ENCODE measurements around the gene FAM78A.
"Not testable (repeated sequence)": the region's sequence is repeated elsewhere in the genome, so short reads cannot be mapped to it uniquely, and the experiment has no call there.

FAM78A gene

DNA sequence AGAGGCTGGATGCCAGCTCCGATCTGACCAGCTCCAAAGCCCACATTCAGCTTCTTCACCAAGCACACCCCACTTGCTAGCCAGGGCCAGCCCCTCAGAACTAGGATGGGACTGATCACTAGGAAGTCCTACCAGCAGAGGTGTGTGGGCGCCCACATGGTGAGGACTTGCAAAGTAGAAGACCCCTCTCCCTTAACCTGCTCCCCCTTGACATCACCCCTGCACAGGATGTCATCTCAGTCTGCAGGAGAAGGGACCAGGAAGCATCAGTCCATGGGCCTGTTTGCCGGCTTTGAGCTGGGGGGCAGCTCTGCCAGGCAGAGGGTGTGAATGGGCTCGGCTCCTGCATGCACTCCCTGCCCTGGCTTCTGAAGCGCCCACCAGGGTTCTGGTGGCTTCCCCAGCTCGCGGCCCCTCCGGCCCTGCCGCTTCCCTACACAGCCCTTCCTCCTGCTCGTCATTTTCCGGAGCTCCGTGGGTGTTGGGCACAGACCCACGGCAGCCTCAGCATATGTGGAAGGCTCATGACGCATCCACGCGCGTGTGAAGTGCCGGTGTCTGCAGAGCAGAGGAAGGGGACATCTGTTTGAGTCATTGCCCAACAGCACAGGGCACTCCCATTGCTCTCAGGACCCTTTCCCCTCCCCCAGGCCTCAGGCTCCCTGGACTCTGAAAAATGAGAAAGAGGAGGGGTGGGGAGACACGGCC is 3.7 kb upstream of the FAM78A start:
- DNase-seq, result no peak

DNA sequence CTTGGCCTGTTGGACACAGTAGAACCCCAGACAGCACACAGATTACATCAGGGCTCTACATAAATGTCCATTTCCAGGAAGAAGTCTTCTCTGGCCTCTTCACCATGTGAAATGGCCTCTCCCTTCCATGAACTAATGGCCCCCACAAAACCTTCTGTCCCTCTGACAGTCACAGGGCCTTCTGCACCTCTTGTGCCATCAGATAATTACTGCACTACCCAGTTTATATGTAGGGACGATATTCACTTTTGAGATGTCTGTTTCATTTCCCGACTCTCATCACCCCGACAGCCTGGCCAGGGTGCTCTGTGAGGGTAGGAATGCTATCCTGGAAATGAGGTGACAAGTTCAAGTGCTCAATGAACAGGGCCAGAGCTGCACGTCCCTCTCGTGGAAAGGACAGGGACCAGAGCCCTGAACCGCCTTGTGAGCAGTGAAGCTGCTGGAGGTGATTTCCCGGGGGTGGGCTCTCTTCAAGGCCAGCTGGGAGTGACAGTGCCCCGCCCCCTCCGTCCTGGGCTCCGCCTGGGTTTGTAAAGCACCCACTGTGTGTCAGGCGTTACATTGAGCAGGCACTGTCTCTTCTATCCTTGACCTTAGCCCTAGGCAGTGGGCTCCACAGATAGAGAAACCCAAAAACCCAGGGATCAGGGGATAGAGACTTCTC is 3.0 kb upstream of the FAM78A start:
- DNase-seq, result no peak

DNA sequence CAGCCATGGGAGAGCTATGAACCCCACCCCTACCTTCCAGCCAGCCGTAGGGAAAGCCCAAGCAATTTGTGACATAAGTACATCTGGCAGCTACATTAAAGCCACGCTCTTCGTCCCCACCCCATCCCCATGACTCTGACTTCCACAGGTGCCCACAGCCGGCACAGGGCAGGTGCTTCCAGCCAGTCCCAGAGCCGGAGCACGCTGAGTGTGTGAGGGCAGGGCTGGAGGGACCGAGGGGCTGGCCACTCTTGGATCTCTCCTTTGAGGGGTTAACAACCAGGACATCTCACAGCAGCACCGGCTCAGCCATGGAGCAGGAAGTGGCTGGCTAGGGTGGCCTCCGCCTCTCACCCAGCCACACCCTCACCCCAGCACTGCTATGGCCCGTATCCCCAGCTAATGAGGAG is 2.4 kb upstream of the FAM78A start:
- DNase-seq, result no peak

DNA sequence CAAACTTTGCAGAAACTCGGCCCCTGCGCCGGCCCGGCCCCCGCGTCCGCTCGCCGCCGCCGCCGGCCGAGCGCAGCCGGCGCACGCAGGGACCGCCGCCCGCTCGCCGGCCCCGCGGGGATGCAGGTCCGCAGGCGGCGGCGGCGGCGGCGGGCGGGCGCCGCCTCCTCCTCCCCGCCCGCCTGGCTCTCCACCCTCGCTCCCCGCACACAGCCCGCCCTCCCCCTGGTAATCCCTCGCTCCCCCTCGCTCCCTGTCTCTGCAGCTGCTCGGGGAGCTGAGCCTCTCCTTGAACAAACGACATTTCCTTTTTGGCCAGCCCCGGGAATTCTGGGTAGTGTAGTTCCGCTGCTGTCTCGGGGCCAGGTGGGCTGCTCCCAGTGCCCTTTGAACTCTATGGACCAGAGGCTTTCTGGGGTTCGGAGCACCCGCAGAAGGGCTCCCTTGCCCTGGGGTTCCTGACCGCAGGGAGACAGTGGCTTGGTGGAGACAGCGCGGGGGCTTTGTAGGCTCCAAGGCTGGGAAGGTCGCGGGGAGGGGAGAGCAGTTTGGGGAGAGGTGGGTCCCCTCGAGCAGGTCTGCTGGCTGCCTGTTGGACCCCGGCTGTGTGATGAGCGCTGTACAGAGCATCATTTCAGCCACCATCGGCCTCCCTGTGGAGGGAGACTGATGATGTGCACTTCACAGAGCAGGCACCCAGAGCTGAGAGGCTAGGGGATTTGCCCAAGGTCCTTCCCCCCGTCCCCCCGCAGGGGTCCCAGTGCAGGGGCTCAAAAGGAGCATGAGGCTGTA is 1.8 kb upstream of the FAM78A start:
- peak; percentile 90 for DNase-seq

DNA sequence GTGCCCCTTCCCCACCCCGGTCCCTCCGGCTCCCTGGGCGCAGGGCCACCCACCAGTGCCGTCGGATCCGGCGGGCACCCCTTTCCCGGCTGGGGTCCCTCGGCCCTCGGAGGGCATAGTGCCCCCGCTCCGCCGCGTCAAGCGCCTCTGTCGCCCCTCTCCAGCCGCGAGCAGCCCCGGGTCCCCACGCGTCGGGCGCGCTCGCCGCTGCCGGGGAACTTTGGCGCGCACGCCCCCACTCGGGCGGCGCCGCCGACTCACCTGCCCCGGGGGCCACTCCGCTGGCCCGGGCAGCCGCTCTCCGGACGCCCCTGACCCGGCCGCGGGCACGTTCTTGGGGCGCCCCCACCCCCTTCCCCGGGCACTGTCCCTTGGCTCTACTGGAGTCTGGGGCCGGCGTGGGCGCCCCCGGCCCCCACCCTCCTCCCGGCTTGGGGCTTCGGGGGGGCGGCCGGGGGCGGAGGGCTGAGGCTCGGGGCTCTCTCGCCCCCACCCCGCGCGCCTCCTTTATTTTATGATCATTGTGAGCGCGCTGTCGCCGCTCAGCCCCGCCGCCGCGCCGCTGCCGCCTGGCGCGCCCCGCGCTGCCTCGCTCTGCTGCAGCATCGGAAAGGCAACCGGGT is 1.1 kb upstream of the FAM78A start:
- DNase-seq, result peak; percentile 57

DNA sequence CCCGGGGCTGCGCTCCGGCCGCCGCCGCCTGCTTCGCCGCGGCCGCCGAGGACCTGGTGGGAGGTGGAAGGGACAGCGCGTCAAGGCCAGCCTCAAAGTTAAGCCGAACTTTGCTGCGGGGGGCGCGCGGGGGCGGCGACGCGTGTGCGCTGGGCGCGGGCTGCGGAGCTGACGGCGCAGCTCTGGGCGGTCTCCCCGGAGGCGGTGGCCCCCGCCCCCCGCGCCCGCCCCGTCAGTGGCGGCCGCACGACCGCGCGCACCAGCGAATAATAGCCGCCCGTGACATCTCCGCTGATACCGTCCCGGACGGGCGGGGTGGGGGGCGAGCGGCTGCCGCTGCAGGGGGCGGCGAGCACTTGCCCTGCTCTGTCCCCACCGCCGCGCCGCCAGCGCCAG is 579 bp upstream of the FAM78A start:
- peak; percentile 57 for DNase-seq

DNA sequence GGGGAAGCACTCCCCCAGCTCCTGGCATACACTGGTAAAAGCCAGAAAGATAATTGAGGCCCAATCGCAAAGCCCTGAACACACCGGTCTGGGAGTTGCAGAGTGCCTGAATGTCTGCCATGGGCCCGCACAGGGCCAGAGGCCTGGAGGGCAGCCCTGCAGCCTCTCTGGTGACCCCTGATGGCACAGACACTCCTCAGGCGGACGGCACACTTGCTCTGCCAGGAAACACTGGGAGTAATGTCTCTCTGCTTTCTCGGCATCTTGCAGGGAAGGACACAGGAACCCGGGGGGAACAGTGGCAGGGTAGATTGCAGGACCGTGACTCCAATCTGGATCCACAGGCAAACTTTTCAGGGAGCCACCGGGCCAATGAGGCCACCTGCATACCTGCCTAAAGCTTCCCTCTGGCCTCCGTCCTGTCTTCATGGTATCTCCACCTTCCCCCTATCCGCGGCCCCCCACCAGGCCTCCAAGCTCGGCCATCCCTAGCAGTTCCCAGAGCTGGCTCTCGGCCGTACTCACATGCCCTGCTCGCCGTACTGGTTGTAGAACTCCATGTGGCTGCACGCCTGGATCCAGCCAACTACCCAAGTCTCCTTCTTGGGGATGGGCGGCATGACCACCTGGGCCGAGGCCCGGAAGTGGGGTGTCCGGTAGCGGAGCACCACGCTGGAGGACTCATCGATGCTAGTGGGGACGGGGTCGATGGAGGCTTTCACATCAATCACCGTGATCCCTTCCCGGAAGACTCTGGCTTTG is 797 bp downstream of the FAM78A start:
- DNase-seq, result peak; percentile 85

DNA sequence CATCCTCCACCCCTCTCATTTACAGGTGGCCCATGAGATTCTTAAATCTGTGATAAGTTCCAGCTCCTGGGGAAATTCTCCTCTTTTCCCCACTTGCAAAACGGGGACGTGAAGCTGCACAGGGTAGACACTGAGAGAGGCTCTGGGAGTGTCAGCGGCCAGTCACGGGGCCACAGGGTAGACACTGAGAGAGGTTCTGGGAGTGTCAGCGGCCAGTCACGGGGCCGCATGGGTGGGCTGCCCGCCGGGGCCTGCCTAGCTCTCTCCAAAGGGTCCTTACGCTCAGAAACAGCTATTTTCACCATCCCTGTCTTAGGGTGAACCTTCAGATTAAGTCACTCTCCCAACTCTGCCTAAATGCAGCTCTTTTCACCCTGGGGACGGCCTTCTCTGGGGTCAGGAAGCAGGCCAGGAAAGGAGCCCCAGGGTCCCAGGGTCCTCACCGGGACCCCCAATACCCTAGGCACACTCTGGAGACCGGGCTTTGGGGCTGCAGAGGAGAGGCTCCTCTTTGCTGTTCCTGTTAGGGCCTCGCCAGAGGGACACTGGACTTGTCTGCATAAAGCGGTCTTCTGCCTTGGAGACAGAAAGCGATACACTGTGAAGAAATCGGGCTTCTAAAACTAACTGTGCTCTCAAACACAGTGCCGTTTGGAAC is 1.5 kb downstream of the FAM78A start:
- peak; percentile 67 for DNase-seq

DNA sequence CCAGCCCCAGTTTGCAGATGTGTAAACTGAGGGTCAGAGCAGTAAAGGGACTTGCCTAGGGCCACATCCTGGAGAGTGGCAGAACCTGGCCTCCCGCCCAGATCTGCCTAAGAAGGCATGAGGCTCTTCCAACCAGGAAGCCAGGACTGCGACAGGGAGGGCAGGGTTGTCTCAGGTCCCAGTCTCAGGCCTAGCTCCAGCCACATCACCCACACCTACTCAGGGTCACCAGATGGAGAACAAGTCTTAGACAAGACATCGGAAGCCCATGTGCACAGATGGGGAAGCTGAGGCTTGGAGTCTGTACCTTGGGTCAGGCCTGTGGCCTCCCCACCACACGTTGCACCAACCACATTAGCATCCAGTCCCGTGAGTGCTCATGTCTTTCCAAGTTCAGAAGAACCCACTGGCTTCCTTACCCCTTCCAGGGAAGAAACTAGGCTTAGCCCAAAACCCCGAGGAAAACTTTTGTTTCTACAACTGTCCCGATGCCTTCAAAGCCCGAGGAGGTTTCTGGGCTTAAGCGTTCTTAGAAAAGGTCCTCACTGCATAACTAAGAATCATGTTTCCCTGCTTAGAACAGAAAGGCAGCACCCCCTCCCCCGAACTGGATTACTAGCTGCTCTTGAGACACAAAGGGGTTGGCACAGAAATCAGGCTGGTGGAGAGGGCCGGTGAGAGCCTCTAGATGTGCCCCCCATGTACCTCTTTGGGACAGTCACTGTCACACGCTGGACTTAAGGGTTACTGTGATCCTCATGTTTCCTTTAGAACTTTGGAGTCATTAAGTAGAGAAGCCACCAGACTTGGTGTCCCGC is 2.2 kb downstream of the FAM78A start:
- peak; percentile 69 for DNase-seq

DNA sequence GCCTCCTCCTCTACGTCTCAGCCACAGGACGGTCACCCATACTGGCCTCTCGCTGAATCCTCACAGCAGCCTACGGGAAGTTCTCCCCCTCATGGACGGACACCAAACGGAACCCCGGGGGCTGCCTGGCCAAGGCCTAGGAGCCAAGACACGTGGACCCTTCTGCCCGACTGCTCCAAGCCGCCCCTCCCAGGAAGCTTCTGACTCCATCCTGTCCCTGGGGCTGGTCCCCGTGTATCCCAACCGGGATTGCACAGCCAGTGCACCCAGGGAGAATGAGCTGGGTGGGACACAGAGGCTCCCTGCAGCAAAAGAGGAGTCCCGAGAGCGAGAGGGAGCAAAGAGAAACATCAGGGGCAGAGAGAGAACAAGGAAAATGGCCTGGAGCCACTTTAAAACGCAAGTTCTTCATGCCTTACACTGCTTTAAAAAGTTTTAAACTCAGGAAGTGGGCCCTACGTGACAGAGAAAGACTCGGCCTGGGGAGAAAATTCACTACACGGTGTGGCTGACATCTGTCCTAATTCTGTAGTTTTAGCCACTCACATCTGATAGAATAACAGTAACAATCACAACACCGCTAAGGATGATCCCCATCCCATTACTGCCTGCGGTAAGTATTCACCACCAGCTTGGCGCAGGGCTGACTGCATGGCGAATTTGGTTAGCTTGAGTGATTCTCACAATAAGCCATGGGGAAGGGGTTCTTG is 3.0 kb downstream of the FAM78A start:
- peak; percentile 66 for DNase-seq

DNA sequence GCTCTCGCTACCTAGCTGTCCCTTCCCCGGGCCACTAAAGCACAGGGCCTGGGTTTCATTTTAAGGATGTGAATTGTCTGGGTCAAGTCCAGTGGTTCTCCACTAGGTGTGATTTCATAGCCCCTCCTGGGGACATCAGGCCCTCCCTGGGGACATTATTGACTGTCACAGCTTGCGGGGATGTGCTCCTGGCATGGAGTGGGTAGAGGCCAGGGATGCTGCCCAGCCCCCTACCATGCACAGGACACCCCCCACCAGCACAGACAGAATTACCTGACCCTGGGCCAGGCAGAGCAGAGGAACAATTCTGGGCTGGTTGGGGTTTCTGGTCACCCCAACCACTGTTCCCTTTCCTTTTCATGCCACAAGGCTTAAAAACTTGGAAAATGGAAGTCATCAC is 4.1 kb downstream of the FAM78A start:
- DNase-seq, result peak; percentile 56

DNA sequence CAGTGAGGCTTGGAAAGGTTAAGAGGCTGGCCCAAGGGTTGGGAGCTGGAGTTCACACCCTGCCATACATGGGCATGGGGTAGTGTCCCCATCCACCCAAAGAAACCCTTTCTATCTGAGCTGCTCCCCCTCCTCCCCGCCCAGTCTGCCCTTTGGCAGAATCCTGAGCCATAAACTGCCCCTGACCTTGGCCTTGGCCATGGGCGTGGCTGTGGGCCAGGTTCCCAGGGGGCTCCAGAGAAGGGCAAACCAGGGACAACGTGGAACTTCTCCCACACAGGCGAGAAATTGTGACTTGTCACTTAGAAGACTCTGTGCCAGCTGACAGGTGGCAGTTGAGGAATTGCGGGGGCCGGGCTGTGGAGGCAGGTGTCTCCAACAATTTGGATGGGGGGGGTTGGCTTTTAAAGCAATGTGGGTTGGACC is 4.8 kb downstream of the FAM78A start:
- DNase-seq, result peak; percentile 70

DNA sequence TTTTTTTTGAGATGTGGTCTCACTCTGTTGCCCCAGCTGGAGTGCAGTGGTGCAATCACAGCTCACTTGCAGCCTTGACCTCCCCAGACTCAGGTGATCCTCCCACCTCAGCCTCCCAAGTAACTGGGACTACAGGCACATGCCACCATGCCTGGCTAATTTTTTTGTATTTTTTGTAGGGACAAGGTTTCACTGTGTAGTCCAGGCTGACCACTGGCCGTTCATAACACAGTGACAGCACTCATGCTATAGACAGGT is 5.4 kb downstream of the FAM78A start:
- DNase-seq, result not testable (repeated sequence)

DNA sequence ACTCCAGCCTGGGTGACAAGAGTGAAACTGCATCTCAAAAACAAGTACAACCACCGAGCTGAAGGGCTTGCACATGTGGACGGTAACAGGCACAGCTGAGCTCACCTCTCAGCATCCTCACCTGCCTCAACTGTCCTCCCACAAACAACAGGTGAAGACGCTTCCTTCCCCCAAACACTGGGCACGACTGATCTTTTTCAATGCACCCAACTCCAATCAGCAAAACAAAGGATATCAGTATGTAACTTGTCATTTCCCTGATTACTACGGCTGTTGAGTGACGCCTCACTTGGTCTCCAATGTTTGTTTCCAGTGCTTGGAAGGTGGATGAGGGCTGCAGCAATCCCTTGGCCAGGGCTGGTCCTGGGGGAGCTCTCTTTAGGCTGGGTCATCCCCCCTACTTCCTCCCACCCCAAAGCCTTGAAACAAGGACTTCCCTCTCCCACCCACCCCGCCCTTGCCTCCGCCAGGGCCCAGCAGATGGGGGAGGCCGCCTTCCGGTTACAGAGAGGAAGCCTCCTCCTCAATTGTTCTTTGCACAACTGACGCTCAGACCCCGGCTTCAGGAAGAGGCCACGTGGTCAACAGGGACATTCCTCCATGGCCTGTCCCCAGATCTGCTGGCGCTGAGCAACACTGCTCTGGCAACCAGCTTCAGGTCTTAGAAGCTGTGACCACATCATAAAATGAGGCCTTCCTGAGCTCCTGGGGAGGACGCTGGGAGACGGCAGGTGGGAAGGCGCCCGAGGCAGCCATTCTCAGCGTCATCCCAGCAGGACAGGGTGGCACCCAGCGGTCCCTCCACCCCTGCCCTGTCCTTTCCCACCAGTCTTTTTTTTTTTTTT is 5.9 kb downstream of the FAM78A start:
- DNase-seq, result no peak

DNA sequence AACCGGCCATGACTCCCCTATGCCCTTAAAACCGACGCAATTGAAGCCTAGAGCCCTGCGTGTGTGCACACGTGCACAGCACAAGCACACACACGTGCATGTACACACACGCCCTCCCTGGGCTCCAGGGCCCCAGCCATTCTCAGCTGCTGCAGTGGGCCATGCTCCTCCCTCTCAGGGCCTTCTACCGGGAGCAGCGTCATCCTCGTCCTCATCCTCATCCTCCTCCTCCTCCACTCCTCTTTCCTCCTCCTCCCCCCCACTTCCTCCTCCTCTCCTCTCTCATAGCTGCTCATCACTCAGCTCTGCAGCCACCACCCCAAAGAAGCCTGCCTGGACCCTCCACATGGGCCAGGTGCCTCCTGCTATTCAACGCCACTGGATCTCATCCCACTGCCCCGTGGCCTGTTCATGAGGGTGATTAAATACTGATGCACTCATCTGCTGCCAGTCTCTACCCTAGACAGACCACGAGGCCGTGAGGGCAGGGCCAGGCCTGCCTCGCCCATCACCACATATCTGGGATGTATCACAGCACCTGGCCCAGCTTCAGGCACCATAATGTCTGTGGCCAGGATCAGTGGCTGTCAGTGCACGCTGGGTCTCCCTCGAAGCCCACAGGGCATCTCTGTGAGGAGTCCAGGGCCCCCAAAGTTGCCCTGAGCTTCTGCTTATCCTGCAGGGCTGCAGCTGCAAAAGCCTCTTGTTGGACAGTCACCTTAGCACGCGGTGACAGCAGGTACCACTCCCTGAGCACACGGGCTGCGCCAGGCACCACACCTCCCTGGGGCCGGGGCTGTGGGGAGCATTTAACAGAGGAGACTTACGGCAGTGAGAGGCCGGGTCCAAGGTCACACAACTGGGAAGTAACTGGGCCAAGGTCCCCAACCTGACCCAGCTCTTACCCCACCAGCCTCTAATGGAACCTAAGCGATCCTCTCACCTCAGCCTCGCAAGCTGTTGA is 9.8 kb downstream of the FAM78A start:
- no peak for DNase-seq

DNA sequence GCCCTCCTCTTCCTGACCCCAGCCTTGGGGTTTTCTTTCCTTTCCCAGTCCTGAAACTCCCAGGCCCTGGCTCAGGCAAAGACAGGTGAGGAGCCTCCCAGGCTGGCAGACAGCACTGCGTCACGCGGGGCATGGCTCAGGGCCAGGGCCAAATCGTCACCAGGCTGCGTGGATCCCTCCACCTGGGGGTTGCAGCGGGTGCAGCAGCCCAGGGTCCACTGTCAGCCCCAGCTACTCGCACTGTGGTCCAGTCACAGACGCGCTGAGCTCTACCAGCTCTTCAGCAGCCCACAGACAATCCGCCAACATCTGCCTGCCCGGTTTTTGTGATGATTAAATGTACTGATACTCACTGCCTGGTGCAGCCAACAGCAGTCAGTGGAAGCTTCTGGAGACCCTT is 12.1 kb downstream of the FAM78A start:
- DNase-seq, result peak; percentile 77

DNA sequence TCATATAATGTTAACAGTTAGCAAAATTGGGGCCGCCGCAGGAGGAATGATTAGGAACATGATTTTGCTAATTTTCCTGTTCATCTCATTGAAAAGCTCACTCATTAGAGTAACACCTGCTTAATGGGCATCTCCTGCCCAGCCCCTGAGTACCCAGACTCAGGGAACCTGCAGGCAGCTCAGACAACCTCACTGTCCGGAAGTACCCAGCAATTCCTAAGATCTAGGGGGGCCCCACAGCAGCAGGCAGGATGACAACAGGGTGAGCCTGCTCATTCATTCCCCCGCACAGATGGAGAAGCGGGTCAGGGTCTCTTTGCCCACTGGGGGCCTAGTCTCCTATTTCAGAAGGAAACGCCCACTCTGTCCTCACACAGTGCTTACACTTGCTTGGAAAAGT is 12.6 kb downstream of the FAM78A start:
- no peak for DNase-seq

DNA sequence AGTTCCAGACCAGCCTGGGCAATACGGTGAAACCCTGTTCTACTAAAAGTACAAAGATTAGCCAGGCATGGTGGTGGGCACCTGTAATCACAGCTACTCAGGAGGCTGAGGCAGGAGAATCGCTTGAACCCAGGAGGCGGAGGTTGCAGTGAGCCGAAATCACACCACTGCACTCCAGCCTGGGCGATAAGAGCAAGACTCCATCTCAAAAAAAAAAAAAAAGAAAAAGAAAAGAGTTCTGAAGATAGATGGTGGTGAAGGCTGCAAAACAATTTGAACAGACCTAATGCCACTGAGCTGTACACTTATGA is 13.3 kb downstream of the FAM78A start:
- not testable (repeated sequence) for DNase-seq
